HG03280 (cell line): ENCODE results near the gene CFAP210.
"Not testable (repeated sequence)": the region's sequence is repeated elsewhere in the genome, so short reads cannot be mapped to it uniquely, and the experiment has no call there.

Source experiments
- ATAC-seq: cut with Tn5 transposase; IDR thresholded peaks from one replicate; pipeline ENCODE4 v1.9.1; 2021; ENCODE audit warnings: mild to moderate bottlenecking, moderate library complexity; ENCODE audit not compliant: unreplicated experiment

The CFAP210 gene

GRCh38 chr2:169713331-169713730 is 19.1 kb upstream of the CFAP210 start:
- ATAC-seq: no peak

GRCh38 chr2:169712791-169713227 is 18.6 kb upstream of the CFAP210 start:
- no peak for ATAC-seq

GRCh38 chr2:169711751-169712509 is 17.7 kb upstream of the CFAP210 start:
- ATAC-seq: no peak

GRCh38 chr2:169709981-169710380 is 15.8 kb upstream of the CFAP210 start:
- no peak for ATAC-seq

- ATAC-seq: no peak
These were observed 15.1 kb upstream of the CFAP210 start for GRCh38 chr2:169709331-169709730.

GRCh38 chr2:169707626-169708025 is 13.4 kb upstream of the CFAP210 start:
- ATAC-seq: no peak

- no peak for ATAC-seq
These were observed 11.7 kb upstream of the CFAP210 start for GRCh38 chr2:169705927-169706326.

GRCh38 chr2:169704160-169704708 is 10.0 kb upstream of the CFAP210 start:
- ATAC-seq: no peak

DNA sequence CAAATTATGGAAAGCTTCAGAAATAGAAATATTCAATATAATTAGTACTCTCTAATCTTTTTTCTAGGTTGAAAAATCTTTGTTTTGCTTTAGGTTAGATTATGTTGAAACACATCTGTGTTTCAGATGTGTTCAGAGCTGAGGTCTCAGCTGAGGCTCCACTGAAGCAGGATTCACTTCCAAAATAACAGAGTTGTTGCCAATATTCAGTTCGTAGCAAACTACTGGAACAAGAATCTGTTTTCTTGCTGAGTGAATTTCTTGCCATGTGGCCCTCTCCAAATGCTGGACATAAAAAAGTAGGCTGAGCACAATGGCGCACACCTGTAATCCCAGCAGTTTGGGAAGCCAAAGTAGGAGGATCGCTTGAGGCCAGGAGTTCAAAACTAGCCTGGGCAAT is 8.8 kb upstream of the CFAP210 start:
- no peak for ATAC-seq

DNA sequence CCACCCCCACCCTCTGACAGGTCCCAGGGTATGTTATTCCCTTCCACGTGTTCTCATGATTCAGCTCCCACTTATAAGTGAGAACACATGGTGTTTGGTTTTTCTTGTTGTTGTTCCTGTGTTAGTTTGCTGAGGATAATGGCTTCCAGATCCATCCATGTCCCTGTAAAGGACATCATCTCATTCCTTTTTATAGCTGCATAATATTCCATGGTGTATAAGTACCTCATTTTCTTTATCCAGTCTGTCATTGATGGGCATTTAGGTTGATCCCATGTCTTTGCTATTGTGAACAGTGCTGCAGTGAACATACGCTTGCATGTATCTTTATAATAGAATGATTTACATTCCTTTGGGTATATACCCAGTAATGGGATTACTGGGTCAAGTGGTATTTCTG is 5.0 kb upstream of the CFAP210 start:
- ATAC-seq: not testable (repeated sequence)

DNA sequence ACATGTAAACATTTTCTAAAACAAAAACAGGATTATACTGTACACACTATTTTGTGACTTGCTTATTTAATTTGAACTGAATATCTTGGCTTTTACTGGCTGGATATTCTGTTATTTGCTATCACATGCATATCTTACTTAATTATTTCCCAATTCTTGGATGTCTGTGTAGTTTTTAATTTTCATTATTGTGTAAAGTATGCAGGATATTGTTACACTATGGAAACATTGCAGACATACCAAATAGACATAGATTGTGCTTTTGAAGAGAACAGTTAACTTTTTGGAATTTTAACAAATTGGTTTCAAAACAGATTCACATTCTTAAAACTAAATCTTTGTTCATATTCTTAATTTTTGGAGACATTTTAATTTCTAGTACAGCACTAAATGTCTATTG is 2.2 kb upstream of the CFAP210 start:
- no peak for ATAC-seq

- ATAC-seq: no peak
These were observed 672 bp upstream of the CFAP210 start for GRCh38 chr2:169694894-169695260.

- ATAC-seq: no peak
These were observed 845 bp downstream of the CFAP210 start for GRCh38 chr2:169693360-169693759.

GRCh38 chr2:169692718-169693117 is 1.5 kb downstream of the CFAP210 start:
- ATAC-seq: no peak

GRCh38 chr2:169690958-169691357 is 3.2 kb downstream of the CFAP210 start:
- no peak for ATAC-seq

- ATAC-seq: not testable (repeated sequence)
These were observed 6.3 kb downstream of the CFAP210 start for GRCh38 chr2:169687943-169688342.

DNA sequence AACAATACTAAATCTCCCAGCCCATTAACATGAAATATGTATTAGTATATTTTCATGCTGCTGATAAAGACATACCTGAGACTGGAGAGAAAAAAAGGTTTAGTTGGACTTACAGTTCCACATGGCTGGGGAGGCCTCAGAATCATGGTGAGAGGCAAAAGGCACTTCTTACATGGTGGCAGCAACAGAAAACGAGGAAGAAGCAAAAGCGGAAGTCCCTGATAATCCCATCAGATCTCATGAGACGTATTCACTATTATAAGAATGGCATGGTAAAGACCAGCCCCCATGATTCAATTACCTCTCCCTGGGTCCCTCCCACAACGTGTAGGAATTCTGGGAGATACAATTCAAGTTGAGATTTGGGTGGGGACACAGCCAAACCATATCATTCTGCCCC is 7.4 kb downstream of the CFAP210 start:
- not testable (repeated sequence) for ATAC-seq

GRCh38 chr2:169684712-169685111 is 9.5 kb downstream of the CFAP210 start:
- not testable (repeated sequence) for ATAC-seq

DNA sequence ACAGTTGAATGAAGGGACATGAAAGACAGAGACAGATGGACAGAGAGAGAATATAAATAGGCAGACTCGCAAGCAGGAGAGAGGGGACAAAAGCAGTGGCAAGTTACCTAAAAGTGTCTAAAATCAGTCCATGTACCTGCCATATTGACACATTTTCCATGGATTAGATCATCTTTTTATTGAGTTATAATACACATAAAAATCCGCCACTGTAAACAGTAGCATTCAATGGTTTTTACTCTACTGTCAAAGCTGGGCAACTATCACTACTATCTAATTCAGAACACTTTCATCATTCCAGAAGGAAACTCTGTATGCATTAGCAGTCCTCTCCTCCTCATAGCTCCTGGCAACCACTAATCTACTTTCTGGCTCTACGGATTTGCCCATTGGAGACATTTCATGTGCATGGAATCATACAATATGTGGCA is 10.1 kb downstream of the CFAP210 start:
- no peak for ATAC-seq

DNA sequence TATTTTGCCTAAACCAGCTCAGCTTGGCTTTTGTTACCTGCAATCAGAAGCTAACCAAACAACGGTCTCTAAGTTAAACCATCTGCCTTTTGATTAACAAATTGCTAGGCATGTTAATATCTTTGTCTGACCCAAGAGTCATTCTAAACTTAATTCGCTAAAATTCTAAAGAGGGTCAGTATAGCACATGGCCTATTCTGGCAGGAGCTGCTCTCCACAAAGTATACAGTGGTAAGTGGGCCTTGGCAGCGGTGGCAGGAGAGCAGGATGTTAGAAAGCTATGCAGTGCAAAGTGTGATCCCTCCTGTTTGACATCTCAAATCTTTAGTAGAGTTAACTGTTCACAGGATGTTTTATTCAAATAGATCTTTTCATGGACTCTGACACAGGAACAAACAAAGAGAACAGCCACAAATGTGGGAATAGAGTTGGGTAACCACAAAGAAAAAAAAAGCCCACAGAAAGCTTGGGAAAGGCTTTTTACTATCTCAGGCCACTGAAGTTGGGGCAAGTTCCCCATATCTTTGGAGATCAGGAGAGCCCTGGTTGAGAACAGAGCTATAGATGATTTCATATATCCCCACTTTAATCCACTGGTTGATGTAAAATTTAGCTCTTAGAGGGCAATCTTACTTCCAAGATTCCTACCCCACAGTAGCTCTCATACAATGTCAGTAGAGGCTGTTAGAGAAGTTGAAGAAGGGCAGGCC is 10.6 kb downstream of the CFAP210 start:
- no peak for ATAC-seq

- ATAC-seq: no peak
These were observed 11.2 kb downstream of the CFAP210 start for GRCh38 chr2:169683054-169683424.

- ATAC-seq: no peak
These were observed 17.4 kb downstream of the CFAP210 start for GRCh38 chr2:169676850-169677249.
